Spinal cord (tissue), 10 donors: ENCODE measurements around the gene AMPD1. TPM values are rescaled to one million over a fixed set of nuclear protein-coding genes. Genes with fewer than 3 reads are reported as not detected.

Experiments
- DNase-seq, 6 donors: peaks; one replicate each; pipeline versions ENCODE4 v3.0.0 to v3.0.0-alpha.2; 2013 to 2015; ENCODE audit warnings: low spot score in 6 of 6, low read depth in 4 of 6
- H3K27ac ChIP-seq: one replicate; pipeline ENCODE4 v1.5.1; 2013; ENCODE audit warnings: low read depth, low read length, control low read depth
- H3K27me3 ChIP-seq: one replicate; pipeline ENCODE4 v1.6.1; 2013; ENCODE audit warnings: low read length; ENCODE audit not compliant: control insufficient read depth, insufficient read depth
- H3K36me3 ChIP-seq: one replicate; pipeline ENCODE4 v1.6.1; 2013; ENCODE audit warnings: low read length; ENCODE audit not compliant: control insufficient read depth, insufficient read depth
- H3K4me1 ChIP-seq: one replicate; pipeline ENCODE4 v1.6.1; 2013; ENCODE audit warnings: low read length; ENCODE audit not compliant: control insufficient read depth, insufficient read depth
- H3K4me3 ChIP-seq: one replicate; pipeline ENCODE4 v1.5.1; 2013; ENCODE audit warnings: low read depth, low read length, control low read depth
- H3K9me3 ChIP-seq: one replicate; pipeline ENCODE4 v1.6.1; 2013; ENCODE audit warnings: low read length; ENCODE audit not compliant: control insufficient read depth, insufficient read depth
- WGBS: methylation state at CpG from one replicate; pipeline ENCODE4 v1.1.5; 2013; ENCODE audit warnings: missing lambda C conversion rate; ENCODE audit not compliant: insufficient coverage; 5-methylcytosine and 5-hydroxymethylcytosine counted together
- polyA plus RNA-seq, 2 donors: library from polyadenylated mRNA; unstranded; fragments of 120-200 nt; gene quantifications; one replicate each; pipeline ENCODE4 v1.2.1, GENCODE V29; 2013; ENCODE audit not compliant: insufficient read length in 2 of 2
- total RNA-seq, 2 donors: library from RNA; depleted of rRNA in 1 of 2; stranded (reverse); fragments of 120-200 nt in 1 of 2; fragments of >200 nt in 1 of 2; gene quantifications; one replicate each; pipeline versions ENCODE4 v1.2.3 to v1.2.4, GENCODE V29; 2013 to 2014
- donor health status: healthy.

Gene AMPD1
- total and polyA plus RNA-seq, 4 donors: 0.27 to 0.89 TPM; not detected in 2

GRCh38 chr1:114666954-114667353, 28.4 kb downstream of the AMPD1 start:
- no CpG with 5 or more reads among the region's 3 CpGs for WGBS
- Histone ChIP-seq H3K36me3 (no peaks in the 10 kb centered on the region), H3K4me3 (no peak overlapping the region), H3K4me1 (peaks cover 13% of the 10 kb centered on the region), H3K27ac (no peak overlapping the region), H3K27me3 (peaks cover 10% of the 10 kb centered on the region), H3K9me3 (no peaks in the 10 kb centered on the region)
- no peak for DNase-seq

GRCh38 chr1:114660238-114660637, 35.1 kb downstream of the AMPD1 start:
- WGBS: no CpG with 5 or more reads among the region's 2 CpGs

GRCh38 chr1:114651893-114652292, 43.5 kb downstream of the AMPD1 start:
- DNase-seq: no peak
- Histone ChIP-seq H3K4me1 (no peaks in the 10 kb centered on the region), H3K27ac (no peak overlapping the region), H3K27me3 (no peaks in the 10 kb centered on the region), H3K9me3 (no peaks in the 10 kb centered on the region), H3K4me3 (no peak overlapping the region), H3K36me3 (no peaks in the 10 kb centered on the region)
- 80% methylated on average over 1 of the region's 2 CpGs for WGBS

More at GRCh38 chr1:114660238-114660637, 35.1 kb downstream of the AMPD1 start:
- Histone ChIP-seq H3K27me3 (no peaks in the 10 kb centered on the region), H3K4me1 (no peaks in the 10 kb centered on the region), H3K4me3 (no peak overlapping the region), H3K36me3 (no peaks in the 10 kb centered on the region), H3K9me3 (no peaks in the 10 kb centered on the region), H3K27ac (no peak overlapping the region)
- peak in 1 of 6 donors; percentile 25 for DNase-seq

GRCh38 chr1:114648503-114648902, 46.8 kb downstream of the AMPD1 start:
- H3K27me3 ChIP-seq: no peaks in the 10 kb centered on the region
- no peak for DNase-seq
- H3K4me1 ChIP-seq: no peaks in the 10 kb centered on the region
- no peaks in the 10 kb centered on the region for H3K9me3 ChIP-seq
- WGBS: no CpG with 5 or more reads among the region's 1 CpG
- H3K27ac ChIP-seq: no peak overlapping the region
- no peaks in the 10 kb centered on the region for H3K36me3 ChIP-seq
- H3K4me3 ChIP-seq: no peak overlapping the region

- Histone ChIP-seq H3K4me3 (no peak overlapping the region), H3K27me3 (no peaks in the 10 kb centered on the region), H3K4me1 (no peaks in the 10 kb centered on the region), H3K9me3 (no peaks in the 10 kb centered on the region), H3K36me3 (no peaks in the 10 kb centered on the region), H3K27ac (no peak overlapping the region)
- WGBS: 80% methylated on average over 2 of the region's 2 CpGs
- no peak for DNase-seq
These were observed 54.0 kb downstream of the AMPD1 start for GRCh38 chr1:114641377-114641776.

GRCh38 chr1:114638910-114639309, 56.4 kb downstream of the AMPD1 start:
- no CpG with 5 or more reads among the region's 3 CpGs for WGBS
- Histone ChIP-seq H3K4me1 (no peaks in the 10 kb centered on the region), H3K27me3 (no peaks in the 10 kb centered on the region), H3K9me3 (no peaks in the 10 kb centered on the region), H3K36me3 (no peaks in the 10 kb centered on the region), H3K27ac (no peak overlapping the region), H3K4me3 (no peak overlapping the region)
- no peak for DNase-seq

- Histone ChIP-seq H3K9me3 (no peaks in the 10 kb centered on the region), H3K36me3 (no peaks in the 10 kb centered on the region), H3K27me3 (no peaks in the 10 kb centered on the region), H3K4me3 (no peak overlapping the region), H3K4me1 (no peaks in the 10 kb centered on the region), H3K27ac (no peak overlapping the region)
- DNase-seq: no peak
These were observed 62.9 kb downstream of the AMPD1 start for GRCh38 chr1:114632427-114632826.

GRCh38 chr1:114627107-114627506, 68.2 kb downstream of the AMPD1 start:
- no peak for DNase-seq
- WGBS: no CpG with 5 or more reads among the region's 2 CpGs
- Histone ChIP-seq H3K9me3 (no peaks in the 10 kb centered on the region), H3K27ac (no peak overlapping the region), H3K36me3 (no peaks in the 10 kb centered on the region), H3K27me3 (no peaks in the 10 kb centered on the region), H3K4me3 (no peak overlapping the region), H3K4me1 (no peaks in the 10 kb centered on the region)

GRCh38 chr1:114623364-114623763, 72.0 kb downstream of the AMPD1 start:
- Histone ChIP-seq H3K27me3 (no peaks in the 10 kb centered on the region), H3K27ac (no peak overlapping the region), H3K4me1 (no peaks in the 10 kb centered on the region), H3K9me3 (no peaks in the 10 kb centered on the region), H3K4me3 (no peak overlapping the region), H3K36me3 (no peaks in the 10 kb centered on the region)
- no CpG with 5 or more reads among the region's 5 CpGs for WGBS
- no peak for DNase-seq
